H1 (cell line): ENCODE measurements around the gene SFN. TPM values are rescaled to one million over a fixed set of nuclear protein-coding genes. Genes with fewer than 3 reads are reported as not detected.
A peak's percentile ranks its signal among the peaks of the same experiment; 100 is the strongest.

Source experiments
- POU5F1 ChIP-seq: IDR thresholded peaks from 2 replicates; pipeline ENCODE4 v1.6.1; 2011; ENCODE audit warnings: low read depth, mild to moderate bottlenecking, low read length, moderate library complexity
- RAD21 ChIP-seq, 2 experiments: IDR thresholded peaks in 1 of 2; conservative IDR thresholded peaks in 1 of 2; 2 replicates each; pipeline ENCODE4 v1.6.1; 2011; ENCODE audit warnings: low read depth in 2 of 2, low read length in 2 of 2, improper control_type of control experiment in 1 of 2, inconsistent platforms in 1 of 2, mild to moderate bottlenecking in 1 of 2, moderate library complexity in 1 of 2
- TAF7 ChIP-seq: optimal IDR thresholded peaks from 2 replicates; pipeline ENCODE3; 2011; ENCODE audit warnings: low read depth, mild to moderate bottlenecking, inconsistent platforms, low read length, moderate library complexity, borderline replicate concordance
- TCF12 ChIP-seq: IDR thresholded peaks from 2 replicates; pipeline ENCODE4 v1.6.1; 2011; ENCODE audit warnings: low read depth, mild to moderate bottlenecking, low read length
- polyA plus RNA-seq, 7 experiments: library from polyadenylated mRNA; depleted of rRNA in 3 of 7; stranded (reverse) in 5 of 7; unstranded in 2 of 7; fragments of >200 nt in 5 of 7; fragments of 200-250 nt in 2 of 7; gene quantifications; 1 replicate in 5 of 7; 2 replicates in 1 of 7; 4 replicates in 1 of 7; pipeline versions ENCODE4 v1.2.1 to v1.2.3, GENCODE V29; 2011 to 2013; ENCODE audit warnings: missing spikeins in 2 of 7, mixed read lengths in 2 of 7
- total RNA-seq: library from RNA; stranded (reverse); fragmentation: NEBNext Ultra II Directional; extraction: Animal tissue kit (Norgen Biotek cat#: 25700); gene quantifications from 2 replicates; pipeline ENCODE4 v1.2.1, GENCODE V29; 2021

Gene SFN
- total and polyA plus RNA-seq, 2 of the 8 experiments (the other 6 are each of a cell fraction or from before 2014, with no cell fraction given): 3.3 to 3.9 TPM

GRCh38 chr1:26826261-26827105 lies 36.5 kb upstream of the SFN start, which contains the start of gene ZDHHC18 (continued):
- TF ChIP-seq TAF7: no peak
- peak in 1 of 2 experiments; percentile 0; a peak in 2 of 4 replicates for TF ChIP-seq RAD21 (IDR thresholded peaks at IDR 0.05 in 1 of 2, conservative IDR thresholded peaks at IDR 0.05 in 1 of 2; ENCODE audit: low read depth in 2 of 2, low read length in 2 of 2)
- TF ChIP-seq POU5F1: no peak
- no peak for TF ChIP-seq TCF12
- TF ChIP-seq, all 59 proteins: peak for 7
